ENCODE results near the gene ADO. TPM values are rescaled to one million over a fixed set of nuclear protein-coding genes. Genes with fewer than 3 reads are reported as not detected.

The ADO gene
- total RNA-seq, 1 donor from 2014 or later = 4.5 TPM

- peak; percentile 65 for DNase-seq (ENCODE audit: low spot score)
- peak; percentile 52 for ATAC-seq
Measured at GRCh38 chr10:62817121-62817765, 12.7 kb downstream of the ADO start.

GRCh38 chr10:62817766-62818425 lies 13.4 kb downstream of the ADO start:
- DNase-seq (ENCODE audit: low spot score) = peak; percentile 77

DNA sequence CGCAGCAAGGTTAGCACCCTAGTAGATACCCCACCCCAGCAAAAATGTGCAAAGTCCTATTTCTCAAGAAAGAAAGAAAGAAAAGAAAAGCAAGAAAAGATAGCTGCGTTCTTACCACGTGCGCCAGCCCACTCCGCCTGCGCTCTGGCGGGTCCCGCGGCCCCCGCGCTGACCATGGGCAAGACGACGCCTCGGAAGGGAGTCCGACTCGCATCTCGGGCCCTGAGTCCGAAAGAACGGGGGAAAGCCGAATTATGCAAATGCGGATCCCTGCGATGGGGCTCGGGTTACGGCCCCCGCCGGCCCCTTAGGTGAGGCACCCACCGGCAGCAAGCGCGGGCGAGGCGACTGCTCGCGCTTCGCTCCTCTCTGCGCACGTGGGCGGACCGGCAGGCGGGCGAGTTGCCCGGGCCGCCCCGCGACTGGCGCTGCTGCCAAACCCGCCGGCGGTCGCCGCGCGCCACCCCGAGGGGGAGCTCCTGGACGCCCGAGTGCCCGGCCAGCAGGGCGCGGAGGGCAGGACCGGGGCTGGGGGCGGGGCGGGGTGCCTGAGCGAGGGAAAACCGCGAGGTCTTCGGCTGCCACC lies 14.0 kb downstream of the ADO start:
- ATAC-seq (no peak), DNase-seq (ENCODE audit: low spot score) (peak; percentile 51)

More at GRCh38 chr10:62817766-62818425, 13.4 kb downstream of the ADO start:
- peak; percentile 74 for ATAC-seq

GRCh38 chr10:62819141-62819920 lies 14.8 kb downstream of the ADO start:
- no peak for ATAC-seq
- no peak for DNase-seq (ENCODE audit: low spot score)

DNA sequence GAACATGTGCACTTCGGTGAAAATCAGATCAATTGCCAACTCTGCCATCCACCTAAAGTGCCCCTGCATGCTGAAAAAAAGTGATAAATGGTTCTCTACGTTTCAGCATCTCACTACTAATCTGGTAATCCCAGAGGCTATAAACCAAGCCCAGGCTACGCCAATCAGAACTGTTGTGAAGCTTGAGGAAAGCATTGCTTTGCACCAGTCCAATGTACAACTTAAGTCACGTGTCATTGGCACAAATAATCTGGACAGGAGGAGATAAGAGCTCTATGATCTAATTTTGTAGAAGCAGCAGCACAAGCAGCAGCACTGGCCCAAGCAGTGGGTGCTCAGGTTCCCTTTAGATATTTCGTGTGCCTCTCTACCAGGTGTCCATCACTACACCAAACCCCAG lies 16.1 kb downstream of the ADO start:
- no peak for DNase-seq (ENCODE audit: low spot score)

DNA sequence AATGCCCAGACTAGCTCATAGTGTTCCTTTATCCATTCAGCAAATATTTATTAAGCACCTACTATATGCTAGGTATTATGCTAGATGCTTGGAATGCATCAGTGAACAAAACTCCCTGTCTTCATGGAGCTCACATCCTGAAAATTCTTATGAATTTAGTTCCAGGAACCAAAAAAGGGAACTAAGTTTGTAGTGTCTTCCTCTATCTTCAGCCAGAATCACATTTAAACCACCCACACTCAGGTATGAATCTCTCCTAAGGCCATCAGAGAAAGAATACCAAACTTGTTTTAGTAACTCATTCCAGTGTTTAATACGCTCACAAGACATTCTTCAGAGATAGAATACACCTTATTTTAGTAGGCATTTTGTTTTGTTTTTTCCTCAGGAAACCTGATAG lies 21.8 kb downstream of the ADO start:
- ATAC-seq = no peak

More for the DNA sequence above, 16.1 kb downstream of the ADO start:
- no peak for ATAC-seq

GRCh38 chr10:62829622-62830021 lies 25.1 kb downstream of the ADO start:
- no peak for DNase-seq (ENCODE audit: low spot score)
- no peak for ATAC-seq

More for the DNA sequence above, 21.8 kb downstream of the ADO start:
- DNase-seq (ENCODE audit: low spot score) = no peak

DNA sequence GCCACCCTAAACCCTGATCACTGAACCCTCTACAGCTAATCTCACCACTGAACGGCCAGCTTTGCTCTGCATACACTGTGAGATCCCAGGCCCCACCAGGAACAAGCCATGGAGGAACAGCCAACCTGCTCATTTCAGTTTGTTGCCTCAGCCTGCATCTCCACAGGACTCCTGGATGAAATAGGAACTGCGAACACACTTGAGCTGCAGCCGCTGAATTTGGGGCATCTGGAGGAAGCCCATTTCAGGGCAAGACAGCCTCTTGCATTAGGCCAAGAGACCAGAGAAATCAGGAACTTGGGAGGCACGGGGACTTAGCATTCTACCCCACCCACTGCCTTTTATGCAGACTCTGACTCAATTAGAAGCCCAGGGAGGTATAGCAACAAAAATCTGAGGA lies 26.2 kb downstream of the ADO start:
- ATAC-seq (no peak), DNase-seq (ENCODE audit: low spot score) (no peak)

DNA sequence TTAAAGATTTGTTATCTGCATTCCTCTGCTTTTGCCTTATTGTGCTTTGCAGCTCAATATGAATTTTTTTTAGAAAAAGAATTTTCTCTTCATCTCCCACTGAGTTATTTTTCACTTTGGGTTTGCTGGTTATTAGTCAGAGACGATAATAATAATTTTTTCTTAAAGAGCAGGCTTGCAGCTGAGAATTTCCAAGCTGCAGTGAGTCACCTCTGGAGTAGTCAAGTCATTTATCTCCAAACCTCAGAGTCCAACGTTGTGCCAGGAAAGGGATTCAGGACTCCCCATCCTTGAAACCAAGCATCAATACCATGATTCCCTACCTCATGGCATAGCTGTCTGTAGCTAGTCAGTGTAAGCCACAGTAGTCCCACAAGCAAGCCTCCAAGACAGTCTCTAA lies 26.8 kb downstream of the ADO start:
- DNase-seq (ENCODE audit: low spot score) = no peak
- ATAC-seq = no peak

DNA sequence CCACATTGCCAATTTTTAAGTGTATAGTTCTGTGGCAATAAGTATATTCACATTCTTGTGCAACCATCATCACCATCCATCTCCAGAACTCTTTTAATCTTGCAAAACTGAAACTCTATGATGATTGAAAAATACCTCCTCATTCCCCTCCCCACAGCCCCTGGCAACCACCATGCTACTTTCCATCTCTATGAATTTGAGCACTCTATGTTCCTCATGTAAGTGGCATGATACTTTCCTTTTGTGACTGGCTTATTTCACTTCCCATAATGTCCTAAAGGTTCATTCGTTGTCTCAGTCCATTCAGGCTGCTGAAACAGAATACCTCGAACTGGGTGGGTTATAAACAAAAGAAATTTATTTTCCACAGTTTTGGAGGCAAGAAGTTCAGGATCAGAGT lies 35.1 kb downstream of the ADO start:
- ATAC-seq (no peak), DNase-seq (ENCODE audit: low spot score) (no peak)

DNA sequence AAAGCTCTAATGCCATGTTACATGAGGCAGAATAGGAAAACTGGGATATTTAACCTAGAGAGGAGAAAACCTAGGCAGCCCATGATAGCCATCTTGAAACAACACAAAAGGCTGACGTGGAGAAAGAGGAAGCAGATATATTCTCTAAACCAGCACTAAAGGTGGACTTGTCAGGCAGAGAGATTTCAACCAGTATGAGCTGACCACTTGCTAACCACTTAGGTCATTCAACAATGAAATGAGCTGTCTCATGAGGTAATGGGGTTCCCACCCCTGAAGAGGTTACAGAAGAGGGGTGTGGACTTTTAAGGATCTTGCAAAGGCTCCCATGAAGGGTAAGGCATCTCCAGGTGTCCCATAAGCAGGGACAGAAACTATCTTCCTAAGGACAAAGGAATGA lies 38.5 kb downstream of the ADO start:
- ATAC-seq (no peak), DNase-seq (ENCODE audit: low spot score) (no peak)

- no peak for ATAC-seq
Measured at GRCh38 chr10:62843600-62843999, 39.1 kb downstream of the ADO start.

DNA sequence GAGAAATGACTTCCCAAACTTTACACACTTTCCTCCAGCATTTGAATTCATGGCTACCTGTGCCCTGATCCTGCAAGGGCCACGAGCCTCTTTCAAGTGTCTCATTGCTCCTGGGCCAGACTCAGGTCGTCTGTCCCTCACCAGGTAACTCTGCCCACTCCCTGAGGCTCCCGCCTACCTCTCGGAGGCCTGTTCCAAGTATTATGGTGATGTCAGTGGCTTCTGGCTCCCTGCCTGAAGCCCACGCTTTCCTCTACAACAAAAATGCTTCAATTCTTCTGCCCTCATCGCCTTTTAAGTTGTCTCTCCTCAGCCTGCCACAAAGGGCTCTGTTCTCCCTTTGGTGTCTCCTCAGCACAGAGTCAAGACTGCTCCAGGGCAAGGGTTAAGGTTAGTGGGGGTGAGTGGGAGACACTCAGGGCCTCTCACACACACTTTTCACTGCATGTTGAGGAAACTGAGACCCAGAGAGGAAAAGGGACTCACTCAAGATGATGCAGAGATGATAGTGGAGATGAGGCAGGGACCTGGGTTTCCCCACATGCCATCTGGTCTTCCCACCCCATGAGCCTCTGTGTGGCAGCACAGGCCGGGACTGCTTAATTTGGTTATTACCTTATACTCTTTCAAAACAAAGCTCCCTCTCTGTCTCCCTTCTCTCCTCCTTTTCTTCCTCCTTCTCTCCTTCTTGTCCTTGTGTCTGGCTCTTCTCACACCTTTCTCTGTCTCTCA lies 39.9 kb downstream of the ADO start:
- ATAC-seq (no peak), DNase-seq (ENCODE audit: low spot score) (no peak)

More at GRCh38 chr10:62843600-62843999, 39.1 kb downstream of the ADO start:
- no peak for DNase-seq (ENCODE audit: low spot score)

DNA sequence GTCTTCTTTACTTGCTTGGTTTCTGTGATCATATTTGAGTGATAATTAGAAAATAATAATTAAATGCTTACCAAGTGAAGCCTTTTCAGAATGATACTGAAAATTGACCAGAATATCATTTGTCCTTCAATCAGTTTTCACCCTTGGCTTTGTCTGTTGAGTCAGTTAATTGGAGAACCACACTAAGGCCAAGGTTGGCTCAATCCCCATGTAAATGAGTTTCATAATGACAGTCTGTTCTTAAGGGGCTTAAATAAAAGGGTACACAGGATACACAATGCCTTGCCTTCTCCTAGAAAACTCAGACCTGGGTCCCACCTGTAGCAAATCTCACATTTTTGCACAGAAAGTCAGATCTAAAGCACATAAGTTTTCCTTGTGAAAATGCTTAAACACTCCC lies 42.9 kb downstream of the ADO start:
- DNase-seq (ENCODE audit: low spot score) (no peak), ATAC-seq (no peak)

DNA sequence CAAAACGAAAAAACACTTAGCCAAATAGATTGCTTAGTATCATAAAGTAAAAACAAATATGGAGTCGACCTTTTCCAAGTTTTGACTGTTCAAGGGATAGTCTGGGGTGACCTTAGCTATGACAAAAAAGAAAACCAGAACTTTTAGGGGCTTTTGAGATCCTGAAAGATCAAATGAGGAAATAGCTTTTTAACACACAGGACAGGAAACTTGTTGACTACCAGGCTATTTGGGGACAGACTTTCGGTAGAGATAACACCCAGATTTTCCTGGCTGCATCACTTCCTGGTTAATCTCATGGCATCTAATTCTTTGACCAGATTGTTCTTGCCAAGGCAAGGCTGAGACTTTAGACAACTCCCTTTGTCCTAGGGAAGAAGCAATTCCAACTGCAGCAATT lies 46.1 kb downstream of the ADO start:
- ATAC-seq (no peak), DNase-seq (ENCODE audit: low spot score) (no peak)

DNA sequence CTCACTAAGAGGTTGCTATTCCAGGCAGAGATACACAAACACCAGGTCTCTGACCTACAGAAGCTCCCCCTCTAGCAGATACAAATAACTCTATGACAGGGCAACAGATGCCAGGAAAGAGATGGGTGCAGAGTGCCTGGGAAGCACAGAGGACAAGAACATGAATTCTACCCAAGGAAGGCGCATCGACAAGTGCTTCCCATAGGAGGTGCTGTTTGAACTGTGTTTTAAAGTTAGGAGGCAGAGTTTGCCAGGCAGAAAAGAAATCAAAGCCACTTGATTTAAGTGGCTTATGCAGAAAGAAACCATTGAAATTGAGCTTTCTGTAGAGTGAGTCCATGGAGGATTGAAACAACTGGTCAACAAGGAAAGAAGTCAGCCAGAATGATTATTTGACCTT lies 46.9 kb downstream of the ADO start:
- no peak for ATAC-seq
- DNase-seq (ENCODE audit: low spot score) = no peak

- no peak for ATAC-seq
Measured at GRCh38 chr10:62852961-62853702, 48.6 kb downstream of the ADO start.

GRCh38 chr10:62853710-62854109 lies 49.2 kb downstream of the ADO start:
- no peak for DNase-seq (ENCODE audit: low spot score)
- no peak for ATAC-seq

More at GRCh38 chr10:62852961-62853702, 48.6 kb downstream of the ADO start:
- no peak for DNase-seq (ENCODE audit: low spot score)

- no peak for DNase-seq (ENCODE audit: low spot score)
- no peak for ATAC-seq
Measured at GRCh38 chr10:62856021-62856420, 51.5 kb downstream of the ADO start.

All from left lobe of liver (tissue), 2 donors.